Ishikawa (cell line): Measurements from ENCODE around the gene ANKRD40CL.

Experiments used
- RAD21 ChIP-seq: IDR thresholded peaks from 2 replicates; pipeline ENCODE4 v1.6.1; 2012; ENCODE audit warnings: low read depth
- TAF1 ChIP-seq: IDR thresholded peaks from 2 replicates; pipeline ENCODE4 v1.6.1; 2012; ENCODE audit warnings: low read depth, mild to moderate bottlenecking
- TF ChIP-seq, protein P1 (sequence below): IDR thresholded peaks from 2 replicates; pipeline ENCODE4 v1.6.1; 2012; ENCODE audit warnings: low read depth, mild to moderate bottlenecking

DNA sequence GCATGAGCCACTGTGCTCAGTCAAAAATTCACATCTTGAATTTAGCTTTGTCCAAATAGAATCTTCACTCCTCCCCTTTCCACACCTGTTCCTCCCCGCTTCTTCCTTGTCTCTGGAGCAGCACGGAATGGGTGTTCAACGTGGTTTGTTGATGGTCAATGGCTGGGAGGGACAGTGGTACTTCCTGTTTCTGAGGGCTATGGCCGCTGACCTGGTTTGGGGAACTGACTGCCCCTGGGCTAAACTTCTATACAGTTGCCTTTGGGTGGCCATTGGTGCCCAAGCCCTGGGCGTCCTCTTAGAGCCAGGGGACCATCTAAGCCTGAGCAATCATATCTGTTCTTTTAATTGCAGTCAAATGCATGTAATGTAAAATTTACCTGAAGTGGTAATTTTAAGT lies 49.0 kb upstream of the ANKRD40CL start:
- TF ChIP-seq TAF1 (no peak), RAD21 (no peak)
- TF ChIP-seq, protein P1, sequence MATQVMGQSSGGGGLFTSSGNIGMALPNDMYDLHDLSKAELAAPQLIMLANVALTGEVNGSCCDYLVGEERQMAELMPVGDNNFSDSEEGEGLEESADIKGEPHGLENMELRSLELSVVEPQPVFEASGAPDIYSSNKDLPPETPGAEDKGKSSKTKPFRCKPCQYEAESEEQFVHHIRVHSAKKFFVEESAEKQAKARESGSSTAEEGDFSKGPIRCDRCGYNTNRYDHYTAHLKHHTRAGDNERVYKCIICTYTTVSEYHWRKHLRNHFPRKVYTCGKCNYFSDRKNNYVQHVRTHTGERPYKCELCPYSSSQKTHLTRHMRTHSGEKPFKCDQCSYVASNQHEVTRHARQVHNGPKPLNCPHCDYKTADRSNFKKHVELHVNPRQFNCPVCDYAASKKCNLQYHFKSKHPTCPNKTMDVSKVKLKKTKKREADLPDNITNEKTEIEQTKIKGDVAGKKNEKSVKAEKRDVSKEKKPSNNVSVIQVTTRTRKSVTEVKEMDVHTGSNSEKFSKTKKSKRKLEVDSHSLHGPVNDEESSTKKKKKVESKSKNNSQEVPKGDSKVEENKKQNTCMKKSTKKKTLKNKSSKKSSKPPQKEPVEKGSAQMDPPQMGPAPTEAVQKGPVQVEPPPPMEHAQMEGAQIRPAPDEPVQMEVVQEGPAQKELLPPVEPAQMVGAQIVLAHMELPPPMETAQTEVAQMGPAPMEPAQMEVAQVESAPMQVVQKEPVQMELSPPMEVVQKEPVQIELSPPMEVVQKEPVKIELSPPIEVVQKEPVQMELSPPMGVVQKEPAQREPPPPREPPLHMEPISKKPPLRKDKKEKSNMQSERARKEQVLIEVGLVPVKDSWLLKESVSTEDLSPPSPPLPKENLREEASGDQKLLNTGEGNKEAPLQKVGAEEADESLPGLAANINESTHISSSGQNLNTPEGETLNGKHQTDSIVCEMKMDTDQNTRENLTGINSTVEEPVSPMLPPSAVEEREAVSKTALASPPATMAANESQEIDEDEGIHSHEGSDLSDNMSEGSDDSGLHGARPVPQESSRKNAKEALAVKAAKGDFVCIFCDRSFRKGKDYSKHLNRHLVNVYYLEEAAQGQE = no peak
